HG03469 (cell line): ENCODE measurements around the gene ZDHHC3.

Experiments
- ATAC-seq: cut with Tn5 transposase; IDR thresholded peaks from one replicate; pipeline ENCODE4 v1.9.1; 2021; ENCODE audit warnings: mild to moderate bottlenecking, moderate library complexity, moderate number of reproducible peaks; ENCODE audit not compliant: unreplicated experiment

ZDHHC3 gene

GRCh38 chr3:44976002-44976815, at the start of gene ZDHHC3, which contains the start of gene EXOSC7:
Gene ZDHHC3, minus strand, starts transcription at chr3:44976174. Its CDS starts 16,738 bp downstream, at chr3:44959436.
Gene EXOSC7, plus strand, starts transcription at chr3:44976244. Its CDS starts 34 bp downstream, at chr3:44976278.
- peak; percentile 70 for ATAC-seq

GRCh38 chr3:45024542-45025255, 48.7 kb upstream of the ZDHHC3 start:
- no peak for ATAC-seq

GRCh38 chr3:45023675-45024074, 47.7 kb upstream of the ZDHHC3 start:
- ATAC-seq: no peak

- no peak for ATAC-seq
Observed at GRCh38 chr3:45021524-45022297, 45.7 kb upstream of the ZDHHC3 start.

GRCh38 chr3:45020534-45020933, 44.6 kb upstream of the ZDHHC3 start:
- ATAC-seq: no peak

- ATAC-seq: no peak
Observed at GRCh38 chr3:45017821-45018220, 41.8 kb upstream of the ZDHHC3 start.

- ATAC-seq: no peak
Observed at GRCh38 chr3:45016916-45017315, 40.9 kb upstream of the ZDHHC3 start.

- no peak for ATAC-seq
Observed at GRCh38 chr3:45012577-45012976, 36.6 kb upstream of the ZDHHC3 start.

GRCh38 chr3:45011756-45012508, 36.0 kb upstream of the ZDHHC3 start:
- no peak for ATAC-seq

GRCh38 chr3:45010811-45011333, 34.9 kb upstream of the ZDHHC3 start:
- no peak for ATAC-seq

- ATAC-seq: no peak
Observed at GRCh38 chr3:45009868-45010267, 33.9 kb upstream of the ZDHHC3 start.

GRCh38 chr3:45008117-45008516, 32.1 kb upstream of the ZDHHC3 start:
- ATAC-seq: no peak

- no peak for ATAC-seq
Observed at GRCh38 chr3:45007091-45007490, 31.1 kb upstream of the ZDHHC3 start.

GRCh38 chr3:45003859-45004258, 27.9 kb upstream of the ZDHHC3 start:
- no peak for ATAC-seq

- ATAC-seq: no peak
Observed at GRCh38 chr3:45003406-45003805, 27.4 kb upstream of the ZDHHC3 start.

GRCh38 chr3:45002720-45003119, 26.7 kb upstream of the ZDHHC3 start:
- no peak for ATAC-seq

- no peak for ATAC-seq
Observed at GRCh38 chr3:45002139-45002660, 26.2 kb upstream of the ZDHHC3 start.

GRCh38 chr3:45001738-45002137, 25.8 kb upstream of the ZDHHC3 start:
- no peak for ATAC-seq

- ATAC-seq: no peak
Observed at GRCh38 chr3:45000823-45001222, 24.8 kb upstream of the ZDHHC3 start.

GRCh38 chr3:44999782-45000181, 23.8 kb upstream of the ZDHHC3 start:
- no peak for ATAC-seq
